Neural cell (in vitro differentiated cells): Measurements from ENCODE around the gene GJA5. TPM values are rescaled to one million over a fixed set of nuclear protein-coding genes. Genes with fewer than 3 reads are reported as not detected.

Experiments used
- H2AFZ ChIP-seq: fragments of 200-600, 300-800 bp; sonication (generic), shearing (Covaris generic); 2 replicates; pipeline ENCODE4 v1.6.0; 2014; ENCODE audit warnings: low read depth, mild to moderate bottlenecking, antibody characterized with exemption, low read length, moderate library complexity
- H3F3A ChIP-seq: fragments of 200-600 bp; shearing (Covaris generic); 2 replicates; pipeline ENCODE4 v1.6.1; 2016; ENCODE audit warnings: mild to moderate bottlenecking, moderate library complexity, mixed read lengths, antibody characterized with exemption, low read length; ENCODE audit not compliant: insufficient read depth, poor library complexity, severe bottlenecking
- H3K27ac ChIP-seq: fragments of 200-600, 300-800 bp; sonication (generic), shearing (Covaris generic); 2 replicates; pipeline ENCODE4 v1.5.1; 2014; ENCODE audit warnings: mild to moderate bottlenecking, low read length, moderate library complexity
- H3K27me3 ChIP-seq: fragments of 300-800, 200-600 bp; sonication (generic), shearing (Covaris generic); 2 replicates; pipeline ENCODE4 v1.6.0; 2014; ENCODE audit warnings: mild to moderate bottlenecking, low read depth, low read length, moderate library complexity; ENCODE audit not compliant: insufficient read depth
- H3K36me3 ChIP-seq: fragments of 300-800, 200-600 bp; sonication (generic), shearing (Covaris generic); 2 replicates; pipeline ENCODE4 v1.5.1; 2014; ENCODE audit warnings: mild to moderate bottlenecking, antibody characterized with exemption, low read length, moderate library complexity; ENCODE audit not compliant: insufficient read depth
- H3K4me2 ChIP-seq: fragments of 300-800, 200-600 bp; sonication (generic), shearing (Covaris generic); 2 replicates; pipeline ENCODE4 v1.6.0; 2014; ENCODE audit warnings: mild to moderate bottlenecking, low read length
- H3K4me3 ChIP-seq: fragments of 300-800, 200-600 bp; sonication (generic), shearing (Covaris generic); 2 replicates; pipeline ENCODE4 v1.5.1; 2014; ENCODE audit warnings: mild to moderate bottlenecking, low read length, moderate library complexity
- H3K79me2 ChIP-seq: fragments of 200-600 bp; shearing (Covaris generic); replicated peaks from 2 replicates; pipeline ENCODE4 v1.6.0; 2014; ENCODE audit warnings: mild to moderate bottlenecking, low read length, moderate library complexity; ENCODE audit not compliant: insufficient read depth
- H3K9ac ChIP-seq: fragments of 300-800, 200-600 bp; sonication (generic), shearing (Covaris generic); 2 replicates; pipeline ENCODE4 v1.6.1; 2016; ENCODE audit warnings: mild to moderate bottlenecking, low read length, mixed read lengths
- H3K9me2 ChIP-seq: fragments of 200-600 bp; shearing (Covaris generic); 2 replicates; pipeline ENCODE4 v1.6.1; 2016; ENCODE audit warnings: mild to moderate bottlenecking, low read length, mixed read lengths; ENCODE audit not compliant: insufficient read depth
- H3K9me3 ChIP-seq: fragments of 200-600, 300-800 bp; sonication (generic), shearing (Covaris generic); 2 replicates; pipeline ENCODE4 v1.6.1; 2016; ENCODE audit warnings: mild to moderate bottlenecking, mixed run types, low read length, moderate library complexity, mixed read lengths
- H4K20me1 ChIP-seq: fragments of 200-600 bp; shearing (Covaris generic); 2 replicates; pipeline ENCODE4 v1.6.1; 2016; ENCODE audit warnings: mild to moderate bottlenecking, mixed run types; ENCODE audit not compliant: insufficient read depth
- EP300 ChIP-seq: fragments of 450-650 bp; conservative IDR thresholded peaks from 2 replicates; pipeline ENCODE4 v1.6.1; 2014; ENCODE audit warnings: antibody characterized with exemption, mild to moderate bottlenecking, moderate library complexity; ENCODE audit not compliant: poor library complexity, severe bottlenecking
- EZH2 ChIP-seq: fragments of 200-600, 300-800 bp; shearing (Covaris generic), sonication (generic); IDR thresholded peaks from 2 replicates; pipeline ENCODE4 v1.6.1; 2014; ENCODE audit warnings: antibody characterized with exemption, low read length, borderline replicate concordance, mild to moderate bottlenecking; ENCODE audit not compliant: insufficient read depth, poor library complexity, severe bottlenecking
- MXI1 ChIP-seq: fragments of 450-650 bp; conservative IDR thresholded peaks from 2 replicates; pipeline ENCODE4 v1.6.1; 2014; ENCODE audit warnings: antibody characterized with exemption, mild to moderate bottlenecking; ENCODE audit not compliant: poor library complexity, severe bottlenecking
- POLR2AphosphoS5 ChIP-seq: IDR thresholded peaks from 2 replicates; pipeline ENCODE4 v1.6.1; 2012
- RAD21 ChIP-seq: fragments of 450-650 bp; conservative IDR thresholded peaks from 2 replicates; pipeline ENCODE4 v1.6.1; 2014; ENCODE audit warnings: antibody characterized with exemption, mild to moderate bottlenecking, moderate library complexity
- SMC3 ChIP-seq: fragments of 450-650 bp; conservative IDR thresholded peaks from 2 replicates; pipeline ENCODE4 v1.6.1; 2014; ENCODE audit warnings: antibody characterized with exemption, mild to moderate bottlenecking, moderate library complexity; ENCODE audit not compliant: poor library complexity
- TAF1 ChIP-seq: IDR thresholded peaks from 2 replicates; pipeline ENCODE4 v1.6.1; 2012; ENCODE audit warnings: low read depth
- polyA minus RNA-seq: library from RNA; depleted of rRNA, polyadenylated mRNA; stranded (reverse); fragments of >200 nt; gene quantifications from 2 replicates; pipeline ENCODE4 v1.2.3, GENCODE V29; 2014
- polyA plus RNA-seq: library from polyadenylated mRNA; depleted of rRNA; stranded (reverse); fragments of >200 nt; gene quantifications from 2 replicates; pipeline ENCODE4 v1.2.3, GENCODE V29; 2014
- TF ChIP-seq, protein P1 (sequence below): IDR thresholded peaks from 2 replicates; pipeline ENCODE4 v1.6.1; 2012; ENCODE audit warnings: borderline replicate concordance
- TF ChIP-seq, protein P2 (sequence below): fragments of 450-650 bp; IDR thresholded peaks from 2 replicates; pipeline ENCODE4 v1.5.1; 2014; ENCODE audit warnings: antibody characterized with exemption, mild to moderate bottlenecking, moderate library complexity; ENCODE audit not compliant: poor library complexity, severe bottlenecking

GJA5 gene
- polyA plus RNA-seq (not detected in 2 replicates), polyA minus RNA-seq (not detected in 2 replicates)

DNA sequence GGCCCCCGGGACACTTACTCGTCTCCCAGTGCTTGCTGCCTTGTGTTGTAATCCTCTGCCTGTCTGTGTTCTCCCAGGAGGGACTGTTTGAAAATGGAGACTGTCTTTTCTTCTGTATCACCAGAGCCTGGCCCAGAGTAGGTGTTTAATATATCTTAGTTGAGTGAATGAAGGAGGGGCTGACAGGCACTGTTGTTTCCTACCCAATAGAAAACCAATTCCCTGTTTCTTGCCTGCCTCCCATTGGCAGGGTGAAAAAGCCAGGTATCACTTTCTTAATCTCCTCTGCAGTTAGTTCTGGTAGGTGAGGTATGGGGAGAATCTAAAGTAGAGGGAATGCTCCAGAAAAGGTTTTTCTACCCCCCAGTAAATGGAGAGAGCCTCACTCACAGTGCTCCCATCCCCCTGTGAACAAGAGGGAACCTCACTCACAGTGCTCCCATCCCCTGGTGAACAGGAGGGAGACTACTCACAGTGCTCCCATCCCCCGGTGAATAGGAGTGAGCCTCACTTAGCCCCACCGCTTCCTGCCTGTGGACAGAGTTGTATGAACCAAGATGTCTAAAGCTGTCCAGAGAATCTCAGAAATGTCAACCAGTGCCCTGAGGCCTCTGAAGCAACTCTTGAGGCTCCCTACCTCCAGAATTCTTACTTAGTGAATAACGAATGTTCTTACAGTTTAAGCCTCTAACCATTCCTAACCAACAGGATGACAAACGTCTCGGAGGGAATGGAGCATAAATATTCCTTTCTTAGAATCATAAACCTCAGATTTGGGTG is at the start of gene GJA5:
TSS of gene GJA5 (minus strand) at position 122 of the 780 bp plus-strand sequence. CDS start 1,364 bp downstream, outside the sequence.
- H3K4me2 ChIP-seq, result no peak within 1 kb of the TSS
- no peaks in the 10 kb centered on the region for H3K36me3 ChIP-seq
- no peaks in the 10 kb centered on the region for H3K9me2 ChIP-seq
- H3K79me2 ChIP-seq, result no peaks in the 10 kb centered on the region
- H3F3A ChIP-seq, result no peaks in the 10 kb centered on the region
- H3K9ac ChIP-seq, result no peak within 1 kb of the TSS
- H2AFZ ChIP-seq, result no peak within 1 kb of the TSS
- TF ChIP-seq RAD21, result no peak
- TF ChIP-seq MXI1, result no peak
- TF ChIP-seq EP300, result no peak
- no peak for TF ChIP-seq SMC3
- TF ChIP-seq, protein P1, sequence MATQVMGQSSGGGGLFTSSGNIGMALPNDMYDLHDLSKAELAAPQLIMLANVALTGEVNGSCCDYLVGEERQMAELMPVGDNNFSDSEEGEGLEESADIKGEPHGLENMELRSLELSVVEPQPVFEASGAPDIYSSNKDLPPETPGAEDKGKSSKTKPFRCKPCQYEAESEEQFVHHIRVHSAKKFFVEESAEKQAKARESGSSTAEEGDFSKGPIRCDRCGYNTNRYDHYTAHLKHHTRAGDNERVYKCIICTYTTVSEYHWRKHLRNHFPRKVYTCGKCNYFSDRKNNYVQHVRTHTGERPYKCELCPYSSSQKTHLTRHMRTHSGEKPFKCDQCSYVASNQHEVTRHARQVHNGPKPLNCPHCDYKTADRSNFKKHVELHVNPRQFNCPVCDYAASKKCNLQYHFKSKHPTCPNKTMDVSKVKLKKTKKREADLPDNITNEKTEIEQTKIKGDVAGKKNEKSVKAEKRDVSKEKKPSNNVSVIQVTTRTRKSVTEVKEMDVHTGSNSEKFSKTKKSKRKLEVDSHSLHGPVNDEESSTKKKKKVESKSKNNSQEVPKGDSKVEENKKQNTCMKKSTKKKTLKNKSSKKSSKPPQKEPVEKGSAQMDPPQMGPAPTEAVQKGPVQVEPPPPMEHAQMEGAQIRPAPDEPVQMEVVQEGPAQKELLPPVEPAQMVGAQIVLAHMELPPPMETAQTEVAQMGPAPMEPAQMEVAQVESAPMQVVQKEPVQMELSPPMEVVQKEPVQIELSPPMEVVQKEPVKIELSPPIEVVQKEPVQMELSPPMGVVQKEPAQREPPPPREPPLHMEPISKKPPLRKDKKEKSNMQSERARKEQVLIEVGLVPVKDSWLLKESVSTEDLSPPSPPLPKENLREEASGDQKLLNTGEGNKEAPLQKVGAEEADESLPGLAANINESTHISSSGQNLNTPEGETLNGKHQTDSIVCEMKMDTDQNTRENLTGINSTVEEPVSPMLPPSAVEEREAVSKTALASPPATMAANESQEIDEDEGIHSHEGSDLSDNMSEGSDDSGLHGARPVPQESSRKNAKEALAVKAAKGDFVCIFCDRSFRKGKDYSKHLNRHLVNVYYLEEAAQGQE, result no peak
- no peak for TF ChIP-seq TAF1
- no peak for TF ChIP-seq POLR2AphosphoS5
- TF ChIP-seq EZH2, result no peak
- TF ChIP-seq, protein P2, sequence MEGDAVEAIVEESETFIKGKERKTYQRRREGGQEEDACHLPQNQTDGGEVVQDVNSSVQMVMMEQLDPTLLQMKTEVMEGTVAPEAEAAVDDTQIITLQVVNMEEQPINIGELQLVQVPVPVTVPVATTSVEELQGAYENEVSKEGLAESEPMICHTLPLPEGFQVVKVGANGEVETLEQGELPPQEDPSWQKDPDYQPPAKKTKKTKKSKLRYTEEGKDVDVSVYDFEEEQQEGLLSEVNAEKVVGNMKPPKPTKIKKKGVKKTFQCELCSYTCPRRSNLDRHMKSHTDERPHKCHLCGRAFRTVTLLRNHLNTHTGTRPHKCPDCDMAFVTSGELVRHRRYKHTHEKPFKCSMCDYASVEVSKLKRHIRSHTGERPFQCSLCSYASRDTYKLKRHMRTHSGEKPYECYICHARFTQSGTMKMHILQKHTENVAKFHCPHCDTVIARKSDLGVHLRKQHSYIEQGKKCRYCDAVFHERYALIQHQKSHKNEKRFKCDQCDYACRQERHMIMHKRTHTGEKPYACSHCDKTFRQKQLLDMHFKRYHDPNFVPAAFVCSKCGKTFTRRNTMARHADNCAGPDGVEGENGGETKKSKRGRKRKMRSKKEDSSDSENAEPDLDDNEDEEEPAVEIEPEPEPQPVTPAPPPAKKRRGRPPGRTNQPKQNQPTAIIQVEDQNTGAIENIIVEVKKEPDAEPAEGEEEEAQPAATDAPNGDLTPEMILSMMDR, result no peak
- no peaks in the 10 kb centered on the region for H3K9me3 ChIP-seq
- no peaks in the 10 kb centered on the region for H4K20me1 ChIP-seq
- H3K27me3 ChIP-seq, result no peaks in the 10 kb centered on the region
- H3K4me3 ChIP-seq, result no peak within 1 kb of the TSS
- H3K27ac ChIP-seq, result no peak within 1 kb of the TSS

DNA sequence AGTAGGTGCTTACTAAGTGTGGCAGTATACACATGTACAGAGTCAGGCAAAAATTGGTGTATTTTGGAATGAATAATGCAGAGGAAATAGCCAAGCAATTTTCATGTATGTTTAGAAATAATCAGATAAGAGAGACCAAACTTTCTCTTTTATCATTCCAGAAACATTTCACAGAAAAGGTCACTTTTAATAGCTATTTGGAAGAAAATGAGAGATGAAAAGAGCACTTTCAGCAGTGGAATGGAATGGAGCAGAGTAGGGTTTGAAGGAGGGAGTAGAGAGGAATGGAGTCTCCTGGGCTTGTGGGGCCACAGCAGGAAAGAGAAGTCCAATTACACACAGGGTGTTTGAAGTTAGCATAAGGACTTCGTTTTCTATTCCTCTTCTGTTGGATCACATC is 48.8 kb upstream of the GJA5 start:
- Histone ChIP-seq H3K27me3 (no peaks in the 10 kb centered on the region), H3K79me2 (no peaks in the 10 kb centered on the region), H3K4me3 (no peak overlapping the region), H2AFZ (no peak overlapping the region), H3K36me3 (no peaks in the 10 kb centered on the region), H4K20me1 (no peaks in the 10 kb centered on the region), H3K4me2 (no peak overlapping the region), H3K9me3 (no peaks in the 10 kb centered on the region), H3K9ac (no peak overlapping the region), H3K9me2 (no peaks in the 10 kb centered on the region), H3F3A (no peaks in the 10 kb centered on the region), H3K27ac (no peak overlapping the region)
- TF ChIP-seq RAD21 (no peak), EZH2 (no peak), EP300 (no peak), SMC3 (no peak), TAF1 (no peak), MXI1 (no peak), POLR2AphosphoS5 (no peak)
- TF ChIP-seq, protein P2, result no peak
- TF ChIP-seq, protein P1, result no peak
